ENCODE measurements around the gene KDM2B.

GRCh38 chr12:121507984-121508383 lies 72.8 kb downstream of the KDM2B start:
- no peak for TF ChIP-seq EZH2 (IDR thresholded peaks at IDR 0.05; ENCODE audit: low read depth, unreplicated experiment)
- no peak for TF ChIP-seq EZH2phosphoT487 (IDR thresholded peaks at IDR 0.05; ENCODE audit: unreplicated experiment)
- no peak for TF ChIP-seq CTCF (conservative IDR thresholded peaks at IDR 0.05; ENCODE audit: low read depth in 2 of 2)
- no peak for TF ChIP-seq ETS1 (IDR thresholded peaks at IDR 0.05)
- no peak for TF ChIP-seq POLR2AphosphoS5 (IDR thresholded peaks at IDR 0.05; ENCODE audit: low read depth)
- TF ChIP-seq REST (IDR thresholded peaks at IDR 0.05; ENCODE audit: unreplicated experiment), result no peak
- TF ChIP-seq NANOG (IDR thresholded peaks at IDR 0.05; ENCODE audit: borderline replicate concordance), result no peak
- no peak for TF ChIP-seq ZNF114 (CRISPR knock-in tag; IDR thresholded peaks at IDR 0.05)
- TF ChIP-seq CREB1 (CRISPR knock-in tag; IDR thresholded peaks at IDR 0.05; ENCODE audit: low read depth), result no peak
- no peak for TF ChIP-seq ZNF331 (CRISPR knock-in tag; IDR thresholded peaks at IDR 0.05; ENCODE audit: low read depth)

Measured in GM23338 (cell line).